ENCODE data around the gene RNF39.

GRCh38 chr6:30025186-30025585, 50.4 kb downstream of the RNF39 start:
- TF ChIP-seq, protein P1, sequence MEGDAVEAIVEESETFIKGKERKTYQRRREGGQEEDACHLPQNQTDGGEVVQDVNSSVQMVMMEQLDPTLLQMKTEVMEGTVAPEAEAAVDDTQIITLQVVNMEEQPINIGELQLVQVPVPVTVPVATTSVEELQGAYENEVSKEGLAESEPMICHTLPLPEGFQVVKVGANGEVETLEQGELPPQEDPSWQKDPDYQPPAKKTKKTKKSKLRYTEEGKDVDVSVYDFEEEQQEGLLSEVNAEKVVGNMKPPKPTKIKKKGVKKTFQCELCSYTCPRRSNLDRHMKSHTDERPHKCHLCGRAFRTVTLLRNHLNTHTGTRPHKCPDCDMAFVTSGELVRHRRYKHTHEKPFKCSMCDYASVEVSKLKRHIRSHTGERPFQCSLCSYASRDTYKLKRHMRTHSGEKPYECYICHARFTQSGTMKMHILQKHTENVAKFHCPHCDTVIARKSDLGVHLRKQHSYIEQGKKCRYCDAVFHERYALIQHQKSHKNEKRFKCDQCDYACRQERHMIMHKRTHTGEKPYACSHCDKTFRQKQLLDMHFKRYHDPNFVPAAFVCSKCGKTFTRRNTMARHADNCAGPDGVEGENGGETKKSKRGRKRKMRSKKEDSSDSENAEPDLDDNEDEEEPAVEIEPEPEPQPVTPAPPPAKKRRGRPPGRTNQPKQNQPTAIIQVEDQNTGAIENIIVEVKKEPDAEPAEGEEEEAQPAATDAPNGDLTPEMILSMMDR (conservative IDR thresholded peaks at IDR 0.05; ENCODE audit: low read length) = no peak
- TF ChIP-seq EZH2phosphoT487 (IDR thresholded peaks at IDR 0.05; ENCODE audit: borderline replicate concordance) = no peak

Measured in Loucy (cell line).